Spleen (tissue), 7 donors: Measurements from ENCODE around the gene LDLRAD2.
A peak's percentile ranks its signal among the peaks of the same experiment; 100 is the strongest.

Experiments
- CTCF ChIP-seq, 11 experiments: fragments of 200-600 bp in 7 of 11; fragments of 450-650 bp in 4 of 11; sonication (generic) in 4 of 11; IDR thresholded peaks in 8 of 11; conservative IDR thresholded peaks in 3 of 11; 1 replicate in 7 of 11; 2 replicates in 4 of 11; pipeline versions ENCODE4 v1.4.0 to v1.8.0; 2016 to 2021; ENCODE audit warnings: antibody characterized with exemption in 11 of 11, inconsistent platforms in 4 of 11, mild to moderate bottlenecking in 1 of 11
- POLR2A ChIP-seq, 3 donors: fragments of 450-650 bp; IDR thresholded peaks; one replicate each; pipeline ENCODE4 v1.5.1; 2017; ENCODE audit warnings: antibody characterized with exemption in 3 of 3, mild to moderate bottlenecking in 1 of 3
- POLR2AphosphoS5 ChIP-seq, 3 donors: sonication (generic); formaldehyde crosslinking; IDR thresholded peaks; one replicate each; pipeline ENCODE4 v1.5.1; 2017; ENCODE audit warnings: antibody characterized with exemption in 3 of 3
- donor health status: DM: no; HTN: no; CAD: no; lungs with moderate emphysema.
- donor health status: DM: no; HTN: no; CAD: no.
- donor health status: DM: no; HTN: no; CAD: no.

DNA sequence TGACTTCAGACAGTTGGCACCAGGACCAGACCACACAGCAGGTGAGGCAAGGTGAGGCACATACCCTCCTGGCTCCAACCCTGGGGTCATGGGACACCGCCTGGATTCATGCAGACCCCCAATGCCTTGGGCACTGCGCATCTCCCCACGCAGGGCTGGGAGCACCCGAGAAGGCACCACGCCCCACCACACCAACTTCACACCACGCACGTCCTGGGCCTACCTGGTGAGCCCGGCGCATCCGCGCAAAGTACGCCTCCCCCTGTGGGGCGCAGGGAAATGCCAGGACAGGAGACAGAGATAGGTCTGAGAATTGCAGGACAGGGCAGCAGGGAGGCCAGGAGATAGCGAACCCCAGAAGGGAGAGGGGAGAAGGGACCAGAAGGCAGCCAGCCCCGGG, 58.5 kb downstream of the LDLRAD2 start:
- TF ChIP-seq POLR2A (IDR thresholded peaks at IDR 0.05) (no peak), CTCF (IDR thresholded peaks at IDR 0.05 in 8 of 11, conservative IDR thresholded peaks at IDR 0.05 in 3 of 11) (no peak), POLR2AphosphoS5 (IDR thresholded peaks at IDR 0.05) (peak in 1 of 3 donors; percentile 26)
